B cell (primary cell): ENCODE measurements around the gene ARSD. TPM values are rescaled to one million over a fixed set of nuclear protein-coding genes. Genes with fewer than 3 reads are reported as not detected.

Experiments used
- ATAC-seq: fragments of 200-7000 bp; cut with Tn5 transposase; one replicate; pipeline ENCODE4 v1.10.0; 2021; ENCODE audit warnings: low read depth, mild to moderate bottlenecking, moderate number of reproducible peaks, moderate library complexity
- CTCF ChIA-PET: fragments of 350-600 bp; sonication (Branson Sonifier 250); formaldehyde crosslinking; loops from one replicate; lab custom pipeline; 2021; ENCODE audit warnings: antibody characterized with exemption, inconsistent platforms; lab: Charles Lee
- POLR2A ChIA-PET: fragments of 350-600 bp; sonication (Branson Sonifier 250); formaldehyde crosslinking; loops from one replicate; lab custom pipeline; 2021; ENCODE audit warnings: antibody characterized with exemption; lab: Charles Lee
- DNase-seq: peaks from one replicate; pipeline ENCODE4 v3.0.0; 2013
- H2AFZ ChIP-seq: 2 replicates; pipeline ENCODE4 v1.6.1; 2012; ENCODE audit warnings: mild to moderate bottlenecking, low read depth, low read length; ENCODE audit not compliant: insufficient read depth, poor library complexity, severe bottlenecking
- H3K27ac ChIP-seq, 2 donors: 1 replicate in 1 of 2; 2 replicates in 1 of 2; pipeline ENCODE4 v1.5.1; 2012 to 2013; ENCODE audit warnings: low read length in 2 of 2, mild to moderate bottlenecking in 2 of 2, moderate library complexity in 1 of 2
- H3K27me3 ChIP-seq, 4 experiments: fragments of 200-600 bp in 1 of 4; sonication (generic) in 1 of 4; replicated peaks in 1 of 4; 1 replicate in 2 of 4; 2 replicates in 2 of 4; pipeline versions ENCODE4 v1.6.1 to v1.7.0; 2013 to 2016; ENCODE audit warnings: low read length in 3 of 4, mild to moderate bottlenecking in 2 of 4, mixed read lengths in 1 of 4, moderate library complexity in 1 of 4; ENCODE audit not compliant: insufficient read depth in 4 of 4, control insufficient read depth in 3 of 4; ENCODE audit errors: control extremely low read depth in 1 of 4
- H3K36me3 ChIP-seq, 2 experiments: replicated peaks in 1 of 2; 1 replicate in 1 of 2; 2 replicates in 1 of 2; pipeline versions ENCODE4 v1.6.1 to v1.7.1; 2013; ENCODE audit warnings: low read length in 1 of 2; ENCODE audit not compliant: insufficient read depth in 2 of 2, control insufficient read depth in 1 of 2; ENCODE audit errors: control extremely low read depth in 1 of 2, extremely low read depth in 1 of 2
- H3K4me1 ChIP-seq, 2 donors: fragments of 200-600 bp in 1 of 2; sonication (generic) in 1 of 2; 1 replicate in 1 of 2; 2 replicates in 1 of 2; pipeline versions ENCODE4 v1.5.1 to v1.6.1; 2013 to 2017; ENCODE audit warnings: low read length in 2 of 2; ENCODE audit not compliant: control insufficient read depth in 2 of 2, insufficient read depth in 2 of 2
- H3K4me2 ChIP-seq: replicated peaks from 2 replicates; pipeline ENCODE3; 2012; ENCODE audit warnings: mild to moderate bottlenecking, low read depth, low read length; ENCODE audit not compliant: poor library complexity, severe bottlenecking
- H3K4me3 ChIP-seq, 5 experiments: fragments of 200-600 bp in 1 of 5; sonication (generic) in 1 of 5; 1 replicate in 3 of 5; 2 replicates in 2 of 5; pipeline versions ENCODE4 v1.5.1 to v1.7.0; 2011 to 2016; ENCODE audit warnings: low read length in 4 of 5, mild to moderate bottlenecking in 4 of 5, low read depth in 2 of 5, control low read depth in 1 of 5, moderate library complexity in 1 of 5; ENCODE audit not compliant: insufficient read depth in 1 of 5; ENCODE audit errors: control extremely low read depth in 1 of 5, extremely low read depth in 1 of 5
- H3K79me2 ChIP-seq: fragments of 200-600 bp; sonication (generic); one replicate; pipeline ENCODE4 v1.6.0; 2016; ENCODE audit warnings: low read length; ENCODE audit not compliant: control insufficient read depth, insufficient read depth
- H3K9ac ChIP-seq: fragments of 200-600 bp; sonication (generic); 2 replicates; pipeline ENCODE4 v1.6.1; 2017; ENCODE audit warnings: mild to moderate bottlenecking, low read length, moderate library complexity
- H3K9me3 ChIP-seq, 3 donors: one replicate each; pipeline versions ENCODE4 v1.6.1 to v1.7.1; 2013; ENCODE audit warnings: low read length in 2 of 3; ENCODE audit not compliant: control insufficient read depth in 2 of 3, insufficient read depth in 1 of 3; ENCODE audit errors: control extremely low read depth in 1 of 3
- H4K20me1 ChIP-seq: 2 replicates; pipeline ENCODE4 v1.6.0; 2012; ENCODE audit warnings: mild to moderate bottlenecking, low read length; ENCODE audit not compliant: insufficient read depth, control insufficient read depth, poor library complexity, severe bottlenecking
- H3K27ac Mint-ChIP-seq: one replicate; pipeline ENCODE4 v1.8.0; 2021; ENCODE audit warnings: mixed read lengths
- H3K27me3 Mint-ChIP-seq: one replicate; pipeline ENCODE4 v1.8.0; 2021; ENCODE audit warnings: mixed read lengths
- H3K4me1 Mint-ChIP-seq: one replicate; pipeline ENCODE4 v1.8.0; 2021; ENCODE audit warnings: mixed read lengths
- H3K4me3 Mint-ChIP-seq: one replicate; pipeline ENCODE4 v1.8.0; 2021; ENCODE audit warnings: mixed read lengths
- H3K9me3 Mint-ChIP-seq: one replicate; pipeline ENCODE4 v1.8.0; 2022; ENCODE audit warnings: mixed read lengths; ENCODE audit not compliant: insufficient read depth
- EZH2 ChIP-seq: IDR thresholded peaks from 2 replicates; pipeline ENCODE4 v1.6.1; 2012; ENCODE audit warnings: borderline replicate concordance, low read depth, mild to moderate bottlenecking, moderate library complexity, low read length; ENCODE audit not compliant: insufficient read depth, poor library complexity, severe bottlenecking
- WGBS: methylation state at CpG from one replicate; pipeline ENCODE4 v1.1.5; 2013; ENCODE audit warnings: missing lambda C conversion rate; ENCODE audit not compliant: insufficient coverage; 5-methylcytosine and 5-hydroxymethylcytosine counted together
- intact Hi-C: fragments of 100-400 bp; cut with micrococcal nuclease; formaldehyde crosslinking; loops from one replicate; pipeline ENCODE4 v1.10.0; 2022
- polyA plus RNA-seq: library from polyadenylated mRNA; depleted of rRNA; stranded (reverse); fragments of >200 nt; gene quantifications from 2 replicates; pipeline ENCODE4 v1.2.3, GENCODE V29; 2012
- total RNA-seq, 2 donors: library from RNA; stranded (reverse); fragments of 120-200 nt in 1 of 2; gene quantifications; 1 replicate in 1 of 2; 2 replicates in 1 of 2; pipeline versions ENCODE4 v1.2.3 to v1.2.4, GENCODE V29; 2013 to 2022
- TF ChIP-seq, protein P1 (sequence below): fragments of 200-600 bp; IDR thresholded peaks from one replicate; pipeline ENCODE4 v1.8.0; 2022; ENCODE audit warnings: antibody characterized with exemption, mild to moderate bottlenecking

ARSD gene
- total and polyA plus RNA-seq, 2 donors (not counting 1 experiment from before 2014, with no cell fraction given) = 2.7 to 13.3 TPM

DNA sequence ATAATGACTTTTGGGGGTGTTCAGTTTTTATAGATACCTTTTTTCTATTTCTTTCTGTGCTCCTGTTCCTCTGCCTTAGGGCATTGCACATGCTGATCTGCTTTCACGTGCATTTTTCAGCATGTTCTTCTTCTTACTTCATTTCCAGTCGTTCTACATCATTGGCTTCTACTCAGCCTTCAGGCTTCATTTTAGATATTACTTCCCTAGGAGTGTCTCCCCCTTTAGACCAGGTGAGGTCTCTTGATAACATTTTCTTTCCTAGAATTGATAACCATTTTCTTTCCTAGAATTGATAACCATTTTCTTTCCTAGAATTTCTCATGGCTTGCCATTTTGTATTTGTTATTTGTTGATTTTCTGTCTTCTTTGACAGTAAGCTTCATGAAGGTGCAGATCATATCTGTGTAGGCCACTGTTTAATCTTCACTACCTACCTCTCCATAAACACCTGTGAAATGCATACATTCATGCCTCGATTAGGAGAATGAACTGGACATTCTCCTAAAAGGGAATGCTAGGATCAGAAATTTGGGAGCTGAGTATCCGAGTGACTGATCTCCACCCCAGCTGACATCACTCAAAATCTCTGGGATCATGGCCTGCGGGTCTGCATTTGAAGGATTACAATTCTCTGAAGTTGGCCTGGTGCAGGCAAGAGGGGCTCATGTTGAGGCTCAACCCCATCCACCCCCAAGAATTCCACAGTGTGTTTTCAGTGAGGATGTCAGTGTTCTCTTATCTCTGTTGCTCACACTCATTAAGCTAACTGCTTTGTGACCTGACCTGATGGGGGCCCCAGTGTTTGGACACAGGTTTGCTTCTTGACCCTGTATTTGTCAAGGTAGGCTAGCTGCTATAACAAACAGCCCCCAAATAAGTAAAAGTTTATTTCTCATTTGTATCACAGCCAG is 54.7 kb downstream of the ARSD start:
- H3K27me3 ChIP-seq = no peaks in the 10 kb centered on the region
- H3K27ac Mint-ChIP-seq = no peak overlapping the region
- peaks cover 0 to 4% (median 0%) of the 10 kb centered on the region in 3 donors for H3K9me3 ChIP-seq
- H3K4me1 Mint-ChIP-seq = no peaks in the 10 kb centered on the region
- TF ChIP-seq, protein P1, sequence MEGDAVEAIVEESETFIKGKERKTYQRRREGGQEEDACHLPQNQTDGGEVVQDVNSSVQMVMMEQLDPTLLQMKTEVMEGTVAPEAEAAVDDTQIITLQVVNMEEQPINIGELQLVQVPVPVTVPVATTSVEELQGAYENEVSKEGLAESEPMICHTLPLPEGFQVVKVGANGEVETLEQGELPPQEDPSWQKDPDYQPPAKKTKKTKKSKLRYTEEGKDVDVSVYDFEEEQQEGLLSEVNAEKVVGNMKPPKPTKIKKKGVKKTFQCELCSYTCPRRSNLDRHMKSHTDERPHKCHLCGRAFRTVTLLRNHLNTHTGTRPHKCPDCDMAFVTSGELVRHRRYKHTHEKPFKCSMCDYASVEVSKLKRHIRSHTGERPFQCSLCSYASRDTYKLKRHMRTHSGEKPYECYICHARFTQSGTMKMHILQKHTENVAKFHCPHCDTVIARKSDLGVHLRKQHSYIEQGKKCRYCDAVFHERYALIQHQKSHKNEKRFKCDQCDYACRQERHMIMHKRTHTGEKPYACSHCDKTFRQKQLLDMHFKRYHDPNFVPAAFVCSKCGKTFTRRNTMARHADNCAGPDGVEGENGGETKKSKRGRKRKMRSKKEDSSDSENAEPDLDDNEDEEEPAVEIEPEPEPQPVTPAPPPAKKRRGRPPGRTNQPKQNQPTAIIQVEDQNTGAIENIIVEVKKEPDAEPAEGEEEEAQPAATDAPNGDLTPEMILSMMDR = no peak
- TF ChIP-seq EZH2 = no peak
- ATAC-seq (no peak), DNase-seq (no peak)
- ChIA-PET POLR2A (no interaction called here), CTCF (no interaction called here)
- peaks cover 6% of the 10 kb centered on the region for H3K27me3 Mint-ChIP-seq
- no peaks in the 10 kb centered on the region for H3K4me1 ChIP-seq
- no peak overlapping the region for H3K4me2 ChIP-seq
- H3K9ac ChIP-seq = no peak overlapping the region
- H3K4me3 Mint-ChIP-seq = no peak overlapping the region
- intact Hi-C loops = no loop called here
- H3K27ac ChIP-seq = no peak overlapping the region
- H3K36me3 ChIP-seq = no peaks in the 10 kb centered on the region
- no peaks in the 10 kb centered on the region for H3K9me3 Mint-ChIP-seq
- H3K4me3 ChIP-seq = no peak overlapping the region
- no peaks in the 10 kb centered on the region for H3K79me2 ChIP-seq
- no peaks in the 10 kb centered on the region for H4K20me1 ChIP-seq
- WGBS = 100% methylated on average over 1 of the region's 5 CpGs
- no peak overlapping the region for H2AFZ ChIP-seq

DNA sequence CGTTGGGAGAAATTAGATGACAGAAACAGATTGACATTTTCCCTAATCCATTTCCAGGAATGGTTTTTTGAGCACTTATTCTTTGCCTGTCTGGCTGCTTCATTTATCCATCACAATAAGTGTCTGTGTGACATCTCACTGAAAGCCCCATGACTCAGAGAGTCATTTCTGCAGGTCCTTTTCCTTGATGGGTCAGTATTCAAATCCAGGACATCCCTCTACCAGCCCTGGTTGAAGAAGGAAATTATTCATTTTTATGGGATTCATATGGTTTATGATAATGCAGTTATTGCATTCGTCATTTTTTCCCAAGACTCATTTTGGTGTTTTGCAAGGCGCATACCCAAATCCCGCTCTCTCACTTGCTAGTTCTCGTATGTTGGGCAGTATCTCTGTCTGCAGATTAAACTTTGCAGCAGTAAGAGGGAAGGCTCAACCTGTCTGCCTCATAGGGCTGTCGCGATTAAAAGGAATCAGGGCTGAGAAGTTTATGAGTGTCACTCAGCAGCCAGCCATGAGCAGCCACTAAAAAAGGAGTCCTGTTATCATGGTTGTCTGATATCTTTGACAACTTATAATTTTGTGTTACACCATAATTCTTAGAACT is 56.4 kb downstream of the ARSD start:
- H3K9me3 ChIP-seq = peaks cover 0 to 4% (median 0%) of the 10 kb centered on the region in 3 donors
- no peaks in the 10 kb centered on the region for H3K79me2 ChIP-seq
- POLR2A ChIA-PET = no interaction called here

More for the DNA sequence above, 56.4 kb downstream of the ARSD start:
- no peaks in the 10 kb centered on the region for H3K4me1 ChIP-seq
- H3K4me3 ChIP-seq = no peak overlapping the region
- intact Hi-C loops = no loop called here
- H2AFZ ChIP-seq = no peak overlapping the region
- no peaks in the 10 kb centered on the region for H3K36me3 ChIP-seq
- Mint-ChIP-seq H3K27me3 (peaks cover 6% of the 10 kb centered on the region), H3K9me3 (no peaks in the 10 kb centered on the region), H3K4me1 (no peaks in the 10 kb centered on the region), H3K4me3 (no peak overlapping the region), H3K27ac (no peak overlapping the region)
- WGBS = 92% methylated on average over 2 of the region's 7 CpGs
- no peak overlapping the region for H3K9ac ChIP-seq
- no peak for ATAC-seq
- CTCF ChIA-PET = interaction anchor here (0.6 kb wide), 1 partner anchor 15 kb away, joined by 4 read pairs; no protein-coding TSS in a partner anchor
- no peak for DNase-seq
- H3K27me3 ChIP-seq = no peaks in the 10 kb centered on the region
- no peak overlapping the region for H3K4me2 ChIP-seq
- no peak for TF ChIP-seq EZH2
- TF ChIP-seq, protein P1 = no peak
- H3K27ac ChIP-seq = no peak overlapping the region
- no peaks in the 10 kb centered on the region for H4K20me1 ChIP-seq
